GM21576 (cell line): Measurements from ENCODE around the gene SLC6A18.

Experiments
- ATAC-seq: cut with Tn5 transposase; IDR thresholded peaks from one replicate; pipeline ENCODE4 v1.9.1; 2021; ENCODE audit warnings: mild to moderate bottlenecking, moderate library complexity; ENCODE audit not compliant: unreplicated experiment

Gene SLC6A18

GRCh38 chr5:1186351-1187233, 38.6 kb upstream of the SLC6A18 start:
- no peak for ATAC-seq

GRCh38 chr5:1187234-1187949, 37.8 kb upstream of the SLC6A18 start:
- no peak for ATAC-seq

GRCh38 chr5:1187950-1188334, 37.2 kb upstream of the SLC6A18 start:
- no peak for ATAC-seq

- no peak for ATAC-seq
These were observed 36.7 kb upstream of the SLC6A18 start for GRCh38 chr5:1188464-1188863.

- ATAC-seq, result no peak
These were observed 35.9 kb upstream of the SLC6A18 start for GRCh38 chr5:1189269-1189668.

- no peak for ATAC-seq
These were observed 34.9 kb upstream of the SLC6A18 start for GRCh38 chr5:1190278-1190677.

- ATAC-seq, result no peak
These were observed 34.3 kb upstream of the SLC6A18 start for GRCh38 chr5:1190837-1191239.

- no peak for ATAC-seq
These were observed 32.1 kb upstream of the SLC6A18 start for GRCh38 chr5:1192971-1193590.

- ATAC-seq, result no peak
These were observed 31.6 kb upstream of the SLC6A18 start for GRCh38 chr5:1193591-1193985.

- ATAC-seq, result no peak
These were observed 30.8 kb upstream of the SLC6A18 start for GRCh38 chr5:1194378-1194777.

GRCh38 chr5:1195439-1195838, 29.7 kb upstream of the SLC6A18 start:
- no peak for ATAC-seq

GRCh38 chr5:1195916-1196315, 29.3 kb upstream of the SLC6A18 start:
- no peak for ATAC-seq

- no peak for ATAC-seq
These were observed 28.6 kb upstream of the SLC6A18 start for GRCh38 chr5:1196562-1196961.

GRCh38 chr5:1197876-1198666, 27.1 kb upstream of the SLC6A18 start:
- ATAC-seq, result no peak

- ATAC-seq, result no peak
These were observed 25.9 kb upstream of the SLC6A18 start for GRCh38 chr5:1199340-1199648.

- no peak for ATAC-seq
These were observed 25.3 kb upstream of the SLC6A18 start for GRCh38 chr5:1199649-1200494.

GRCh38 chr5:1200495-1201326, 24.5 kb upstream of the SLC6A18 start:
- no peak for ATAC-seq

- ATAC-seq, result no peak
These were observed 23.7 kb upstream of the SLC6A18 start, which contains the start of gene SLC6A19 for GRCh38 chr5:1201327-1202025. Gene SLC6A19 (plus strand): TSS chr5:1201595. CDS start chr5:1201651, 56 bp downstream.
